ENCODE data around the gene CNTF.

The CNTF gene

DNA sequence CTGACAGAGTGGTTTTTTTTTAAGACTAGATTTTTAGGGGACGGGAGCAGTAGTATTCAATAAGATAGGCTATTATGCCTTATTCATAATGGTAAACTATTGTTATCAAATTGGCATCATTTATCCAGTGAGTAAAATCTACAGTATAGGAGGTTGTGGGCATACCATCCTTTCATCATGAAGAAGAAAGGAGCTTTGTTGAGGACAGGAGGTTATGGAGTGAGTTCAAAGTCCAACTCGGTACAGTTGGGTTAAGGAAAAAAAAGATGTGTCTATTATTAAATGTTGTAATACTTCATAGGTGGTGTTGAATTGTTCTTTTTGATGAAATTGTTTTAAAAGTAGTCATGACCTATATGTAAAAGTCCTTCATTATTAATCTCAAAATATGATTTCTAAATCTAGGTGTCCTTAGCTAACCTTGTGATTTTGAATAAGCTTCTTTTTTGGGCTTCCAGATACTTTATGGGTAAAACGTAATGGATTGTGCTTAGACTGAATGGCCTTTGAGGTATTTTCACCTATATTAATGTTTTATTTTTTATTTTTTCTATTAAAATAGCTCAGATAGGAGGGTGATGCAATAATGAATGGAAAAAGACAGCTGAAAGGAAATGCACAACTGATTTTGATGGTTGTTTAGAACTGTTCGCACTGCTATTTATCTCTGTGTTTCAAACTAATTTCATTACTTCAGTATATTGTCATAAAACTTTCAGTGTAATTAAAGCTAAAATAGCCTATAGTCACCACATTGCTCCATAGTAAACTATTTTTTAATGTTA is 15.3 kb upstream of the CNTF start:
- DNase-seq (ENCODE audit: low read depth): no peak

DNA sequence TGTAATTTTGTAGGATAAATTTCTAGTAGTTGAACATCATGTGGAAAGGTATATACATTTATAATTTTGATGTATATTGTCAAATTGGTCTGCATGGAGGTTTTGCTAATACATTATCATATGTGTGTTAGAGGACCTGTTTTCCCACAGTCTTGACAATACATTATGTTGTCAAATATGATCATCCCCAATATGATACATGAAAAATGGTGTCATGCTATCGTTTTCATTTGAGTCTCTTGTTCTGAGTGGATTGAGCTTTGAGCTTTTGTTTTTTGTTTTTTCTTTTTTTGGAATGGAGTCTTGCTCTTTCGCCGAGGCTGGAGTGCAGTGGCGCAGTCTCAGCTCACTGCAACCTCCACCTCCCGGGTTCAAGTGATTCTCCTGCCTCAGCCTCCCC is 14.1 kb upstream of the CNTF start:
- no peak for DNase-seq (ENCODE audit: low read depth)

DNA sequence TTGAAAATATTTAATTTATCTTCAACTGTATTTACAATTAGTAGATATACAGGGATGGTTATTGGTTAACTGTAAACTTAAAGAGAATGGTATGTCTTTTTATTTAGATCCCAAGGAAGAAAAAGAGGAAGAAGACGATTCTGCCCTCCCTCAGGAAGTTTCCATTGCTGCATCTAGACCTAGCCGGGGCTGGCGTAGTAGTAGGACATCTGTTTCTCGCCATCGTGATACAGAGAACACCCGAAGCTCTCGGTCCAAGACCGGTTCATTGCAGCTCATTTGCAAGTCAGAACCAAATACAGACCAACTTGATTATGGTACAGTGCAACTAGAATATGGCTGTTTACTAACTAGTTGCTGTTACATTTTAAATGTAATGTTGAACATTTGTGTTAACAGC is 12.7 kb upstream of the CNTF start:
- no peak for DNase-seq (ENCODE audit: low read depth)

DNA sequence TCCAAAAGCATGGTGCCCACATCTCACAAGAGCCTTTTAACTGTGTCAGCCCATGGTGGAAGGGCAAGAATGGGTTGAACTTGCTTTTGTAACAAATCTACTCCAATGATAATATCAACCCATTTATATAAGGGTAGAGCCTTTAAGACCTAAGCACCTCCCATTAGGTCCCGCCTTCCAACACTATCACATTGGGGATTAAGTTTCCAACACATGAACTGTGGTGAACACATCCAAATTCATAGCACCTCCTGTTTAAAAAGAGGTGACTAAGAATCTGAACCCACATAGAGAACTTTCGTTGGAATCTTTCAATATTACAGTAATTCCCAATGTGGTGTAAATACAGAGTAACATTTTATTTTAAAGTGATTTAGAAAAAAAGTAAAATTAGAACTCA is 9.2 kb upstream of the CNTF start:
- DNase-seq (ENCODE audit: low read depth): no peak

DNA sequence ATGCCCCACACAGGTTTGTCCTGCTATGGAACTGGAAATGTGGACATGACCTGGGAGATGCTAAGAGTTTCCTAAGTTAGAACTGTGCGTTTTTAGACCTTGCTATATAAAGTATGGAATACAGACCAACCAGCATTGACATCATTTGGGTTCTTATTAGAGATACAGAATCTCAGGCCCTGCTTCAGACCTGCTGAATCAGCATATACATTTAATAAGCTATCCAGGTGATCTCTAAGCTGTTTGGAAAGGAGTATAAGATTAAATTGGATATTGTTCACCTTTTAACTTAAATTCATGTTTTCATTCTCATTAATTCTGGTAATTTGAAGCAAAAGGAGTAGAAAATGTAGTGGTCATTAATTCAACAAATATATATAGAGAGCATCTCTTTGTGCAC is 6.9 kb upstream of the CNTF start:
- no peak for DNase-seq (ENCODE audit: low read depth)

DNA sequence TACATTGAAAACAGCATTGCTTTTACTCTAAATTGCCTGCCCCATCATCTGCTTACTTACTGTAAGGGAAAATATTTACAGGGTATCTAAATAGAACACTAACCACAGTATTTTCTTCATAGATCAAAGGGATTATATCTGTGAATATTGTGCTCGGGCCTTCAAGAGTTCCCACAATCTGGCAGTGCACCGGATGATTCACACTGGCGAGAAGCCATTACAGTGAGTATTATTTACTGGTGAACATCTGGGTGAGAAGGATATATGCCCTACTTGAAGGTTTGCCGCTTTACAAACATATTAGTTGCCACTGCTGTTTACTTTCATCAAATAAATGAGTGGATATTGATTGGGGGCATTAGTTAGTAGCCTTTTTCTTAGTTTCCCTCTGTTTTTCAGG is 5.9 kb upstream of the CNTF start:
- no peak for DNase-seq (ENCODE audit: low read depth)

DNA sequence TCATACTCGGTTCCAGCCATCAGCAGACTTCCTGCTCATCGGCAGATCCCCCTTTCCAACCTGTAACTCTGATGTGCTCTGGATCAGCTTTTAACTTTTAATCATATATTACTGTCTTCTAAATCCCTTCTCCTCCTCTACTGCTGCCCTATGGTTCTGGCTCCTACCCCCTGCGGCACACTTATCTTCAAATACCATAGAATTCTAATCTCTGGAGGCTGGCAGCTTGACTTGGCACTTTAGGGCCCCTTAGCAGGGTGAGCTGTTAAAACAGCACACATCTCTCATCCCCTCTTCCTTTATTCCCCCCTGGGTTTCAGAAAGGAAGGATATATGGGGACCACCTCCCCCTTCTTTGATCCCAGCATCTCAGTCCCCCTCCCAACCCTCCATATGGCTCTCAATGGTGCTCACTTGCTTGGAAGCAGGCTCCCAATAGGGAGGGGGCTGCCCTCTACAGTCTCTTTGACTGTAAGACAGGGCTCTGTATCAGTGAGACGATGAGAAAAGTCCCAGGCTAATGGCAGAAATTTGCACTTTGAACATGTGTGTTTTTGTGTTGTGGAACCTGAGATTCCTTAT is 4.4 kb upstream of the CNTF start:
- no peak for DNase-seq (ENCODE audit: low read depth)

DNA sequence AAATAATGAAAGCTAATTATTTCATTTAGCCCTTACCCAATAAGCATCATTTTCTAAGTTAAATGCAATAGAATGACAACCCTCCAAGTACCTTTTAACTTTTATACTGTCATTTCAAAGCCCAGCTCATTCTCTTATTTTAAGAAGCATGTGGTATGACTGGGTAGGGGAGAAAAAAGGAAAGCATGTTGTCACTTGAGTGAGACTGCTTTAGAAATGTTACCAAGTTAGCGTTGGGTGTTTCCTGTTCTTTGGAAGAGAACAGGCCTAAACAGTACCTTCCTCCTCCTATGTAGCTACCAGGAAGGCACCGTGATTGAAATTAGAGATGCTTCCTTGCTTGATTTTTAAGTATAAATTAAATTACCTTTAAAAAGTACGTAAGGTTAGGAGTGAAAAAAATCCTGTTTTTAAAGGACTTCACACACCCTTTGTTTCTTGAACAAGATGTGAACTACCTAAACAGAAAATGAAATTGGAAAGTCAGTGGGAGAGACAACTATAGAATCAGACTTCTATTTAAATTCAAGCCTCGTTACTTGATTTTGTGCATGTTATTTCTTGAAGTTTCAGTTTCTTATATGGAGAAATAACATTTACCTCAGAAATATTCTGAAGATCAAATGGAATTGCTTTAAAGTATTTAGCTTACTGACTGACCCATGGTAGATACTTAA is 741 bp upstream of the CNTF start:
- DNase-seq (ENCODE audit: low read depth): no peak

DNA sequence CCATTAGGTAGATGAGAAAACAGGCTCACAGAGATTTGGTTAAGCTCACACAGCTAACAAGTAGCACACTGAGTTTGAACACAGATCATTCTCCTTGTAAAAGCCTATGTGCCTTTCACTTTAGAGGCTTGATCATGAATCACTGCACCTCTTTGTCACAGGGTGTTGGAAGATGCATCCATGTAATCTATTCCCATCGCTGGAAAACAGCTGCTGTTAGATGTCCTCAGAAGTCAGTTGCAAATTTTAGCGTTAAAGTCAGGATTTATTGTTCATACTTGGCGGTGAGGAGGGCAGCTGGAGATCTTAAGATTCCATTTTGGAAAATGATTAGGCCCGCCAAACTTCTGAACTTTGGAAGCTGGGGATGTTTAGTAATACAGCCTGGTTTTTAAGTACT is 2.6 kb downstream of the CNTF start:
- DNase-seq (ENCODE audit: low read depth): no peak

DNA sequence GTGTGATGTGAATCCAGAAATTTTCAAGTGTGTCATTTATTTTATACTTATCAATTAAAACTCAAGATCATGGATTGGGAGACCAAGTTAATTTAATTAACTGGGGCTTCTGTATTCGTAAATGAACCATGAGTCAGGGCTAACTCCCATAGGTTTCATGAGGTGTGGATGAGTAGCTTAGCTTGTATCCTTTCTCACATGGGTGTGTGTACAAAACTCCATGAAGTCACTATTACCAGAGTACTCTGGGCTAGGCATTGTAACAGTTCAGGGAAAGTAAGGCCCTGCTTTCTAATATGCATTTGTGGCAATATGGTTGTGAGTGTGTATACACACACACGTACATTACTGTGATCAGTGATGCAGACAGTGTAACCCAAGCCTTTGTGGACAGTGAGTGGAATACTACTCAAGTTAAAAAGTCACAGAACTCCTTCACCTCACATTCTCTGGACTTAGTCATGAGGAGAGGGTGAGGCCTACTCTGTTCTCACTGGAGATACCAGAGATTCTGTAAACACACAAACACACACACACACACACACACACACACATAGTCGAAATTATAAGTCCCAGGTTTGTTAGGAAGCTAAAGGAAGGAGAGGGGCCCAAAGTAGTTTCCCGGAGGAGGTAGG is 3.5 kb downstream of the CNTF start:
- DNase-seq (ENCODE audit: low read depth): no peak

DNA sequence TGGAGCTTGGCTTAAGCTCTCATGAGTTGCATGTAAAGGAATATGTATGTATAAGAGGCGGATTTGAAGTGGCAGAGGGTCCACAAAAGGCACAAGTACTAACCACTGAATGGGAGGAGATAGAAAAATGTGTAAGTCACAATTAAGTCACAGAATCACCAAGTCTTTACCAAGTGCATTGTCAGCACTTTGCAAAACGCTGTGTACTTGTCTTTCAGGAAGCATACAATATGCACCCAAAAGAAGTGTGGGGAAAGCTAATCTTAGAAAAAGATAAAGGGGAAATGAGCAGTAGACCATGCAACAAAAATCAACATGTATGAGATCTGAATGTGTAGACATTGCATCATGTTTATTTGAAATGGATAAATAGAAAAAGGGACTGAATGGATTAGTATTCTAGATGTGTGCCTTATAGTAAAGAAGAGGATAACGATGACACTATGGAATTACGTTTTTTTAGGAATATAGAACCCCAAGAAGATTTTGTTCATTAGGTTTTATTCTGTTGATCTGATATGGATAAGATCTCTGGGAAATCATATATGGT is 4.5 kb downstream of the CNTF start:
- no peak for DNase-seq (ENCODE audit: low read depth)

DNA sequence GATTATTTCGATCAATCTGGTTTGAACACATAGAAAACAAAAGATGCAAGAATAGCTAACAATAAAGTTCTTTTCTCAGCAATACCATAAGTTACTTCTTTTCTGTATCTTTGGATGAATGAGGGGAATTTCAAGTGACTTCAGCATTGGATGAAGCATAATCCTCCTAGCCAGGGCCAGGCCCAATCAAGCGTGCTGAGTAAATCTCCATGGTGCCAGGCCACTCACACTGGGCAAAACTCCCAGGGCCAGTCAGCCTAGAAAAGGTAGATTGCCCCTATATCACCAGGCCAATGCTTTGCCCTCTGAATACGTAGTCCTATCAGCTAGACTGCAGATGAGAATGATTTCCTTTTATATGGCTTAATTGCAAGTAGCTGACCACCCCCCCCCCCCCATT is 6.0 kb downstream of the CNTF start:
- no peak for DNase-seq (ENCODE audit: low read depth)

DNA sequence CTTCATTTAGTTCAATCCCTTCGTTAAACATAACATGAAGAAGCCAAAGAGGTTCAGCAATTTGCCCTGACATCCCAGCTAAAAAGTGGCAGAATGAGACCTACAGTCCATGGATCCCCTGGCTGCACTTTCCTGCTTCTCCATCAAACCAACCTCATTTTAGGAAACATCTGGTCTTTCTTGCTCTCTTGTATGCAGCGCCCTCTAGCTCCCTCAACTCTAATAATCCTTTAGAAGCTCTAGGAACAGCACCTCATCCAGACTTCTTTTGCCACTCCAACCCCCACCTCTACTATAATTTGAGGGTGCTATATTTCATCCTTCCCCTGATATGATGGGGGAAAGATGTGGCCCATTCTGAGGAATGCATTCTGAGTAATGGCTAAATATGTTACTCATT is 7.4 kb downstream of the CNTF start:
- DNase-seq (ENCODE audit: low read depth): no peak

DNA sequence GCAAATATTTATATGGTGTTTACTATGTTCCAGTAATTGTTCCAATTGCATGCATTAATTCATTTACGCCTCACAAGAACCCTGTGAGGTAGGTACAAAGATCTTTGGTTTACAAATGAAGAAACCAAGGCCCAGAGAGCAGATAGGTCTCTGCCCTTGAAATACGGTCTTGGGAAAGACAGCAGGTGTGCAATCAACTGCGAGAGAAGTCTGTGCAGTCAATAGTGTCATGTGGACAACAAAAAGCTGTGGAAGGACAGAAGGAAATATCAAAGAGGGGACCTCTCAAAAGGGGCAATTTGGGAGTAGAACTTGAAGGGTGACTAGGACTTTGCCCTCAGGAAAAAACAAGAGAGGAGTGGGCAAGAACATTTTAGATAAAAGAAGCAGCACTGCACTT is 8.9 kb downstream of the CNTF start:
- no peak for DNase-seq (ENCODE audit: low read depth)

DNA sequence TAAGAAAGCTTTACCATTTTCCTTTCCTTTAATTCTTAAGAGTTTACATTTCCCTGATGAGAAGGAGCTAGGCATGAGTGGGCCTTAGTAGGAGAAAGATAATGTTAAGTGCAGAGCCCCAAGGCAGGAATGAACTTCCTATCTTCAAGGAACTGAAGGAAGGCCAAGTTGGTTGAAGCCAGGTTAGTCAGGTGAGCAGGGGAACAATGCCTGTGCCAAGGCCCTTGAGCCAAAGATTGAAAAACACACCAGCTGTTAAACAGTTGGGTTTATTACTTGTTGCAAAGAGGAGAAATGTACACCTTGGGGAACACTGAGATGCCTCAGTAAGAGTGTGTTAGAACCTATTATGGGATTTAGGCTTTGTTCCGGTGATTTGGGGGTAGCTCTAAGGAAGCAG is 10.0 kb downstream of the CNTF start:
- no peak for DNase-seq (ENCODE audit: low read depth)

DNA sequence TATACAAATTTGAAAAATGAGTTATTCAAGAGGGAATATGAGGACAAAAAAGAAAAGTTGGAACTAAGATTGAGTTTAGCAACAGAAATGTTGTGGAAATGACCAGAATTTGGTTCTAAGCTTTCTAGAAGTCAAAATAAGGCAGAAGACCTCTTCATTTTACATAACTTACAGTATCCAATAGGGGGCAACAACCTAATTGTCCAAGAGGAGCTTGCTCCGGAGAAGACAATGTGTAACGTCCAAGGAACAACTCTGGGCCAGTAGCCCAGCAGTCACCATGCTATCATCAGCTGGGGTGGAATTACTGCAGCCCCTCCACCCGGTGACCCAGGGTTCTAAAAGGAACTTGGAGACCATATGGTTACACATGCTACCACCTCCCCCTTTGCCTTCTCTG is 14.1 kb downstream of the CNTF start:
- no peak for DNase-seq (ENCODE audit: low read depth)

DNA sequence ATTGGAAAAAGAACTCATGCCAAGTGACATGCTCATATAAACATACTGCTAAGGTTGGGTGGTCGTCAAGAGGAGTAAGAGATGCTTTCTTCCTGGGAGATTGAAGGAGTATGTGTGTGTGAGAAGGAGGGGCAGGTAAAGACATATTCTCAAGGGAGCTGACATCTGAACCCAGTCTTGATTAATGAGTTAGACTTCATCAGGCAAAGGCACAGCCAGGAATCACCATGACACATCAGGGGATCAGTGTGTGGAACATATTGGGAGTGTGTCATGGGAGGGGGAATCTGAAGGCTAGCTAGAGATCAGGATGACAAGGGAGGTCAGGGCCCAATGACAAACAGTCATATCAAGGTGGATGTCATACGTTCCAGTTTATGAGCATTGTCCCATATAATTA is 14.9 kb downstream of the CNTF start:
- no peak for DNase-seq (ENCODE audit: low read depth)

DNA sequence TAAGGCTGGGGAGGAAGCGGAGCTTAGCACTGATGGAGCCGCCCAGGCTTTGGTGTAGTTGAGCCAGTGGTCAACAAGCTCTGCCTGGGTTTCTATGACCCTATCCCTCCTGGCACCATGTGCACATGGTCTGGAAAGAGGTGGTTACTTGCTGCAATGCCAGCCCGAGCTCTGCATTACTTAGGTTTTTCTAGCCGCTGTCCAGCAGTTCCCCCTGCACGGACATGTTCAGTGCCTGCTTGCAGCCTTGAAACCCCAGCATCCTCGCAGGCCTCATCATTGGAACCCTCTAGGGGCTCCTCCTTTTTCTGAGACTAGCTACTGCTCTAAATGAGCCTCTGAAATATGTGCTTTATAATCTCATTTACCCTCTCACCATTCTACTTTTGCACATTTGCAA is 16.6 kb downstream of the CNTF start:
- DNase-seq (ENCODE audit: low read depth): no peak

DNA sequence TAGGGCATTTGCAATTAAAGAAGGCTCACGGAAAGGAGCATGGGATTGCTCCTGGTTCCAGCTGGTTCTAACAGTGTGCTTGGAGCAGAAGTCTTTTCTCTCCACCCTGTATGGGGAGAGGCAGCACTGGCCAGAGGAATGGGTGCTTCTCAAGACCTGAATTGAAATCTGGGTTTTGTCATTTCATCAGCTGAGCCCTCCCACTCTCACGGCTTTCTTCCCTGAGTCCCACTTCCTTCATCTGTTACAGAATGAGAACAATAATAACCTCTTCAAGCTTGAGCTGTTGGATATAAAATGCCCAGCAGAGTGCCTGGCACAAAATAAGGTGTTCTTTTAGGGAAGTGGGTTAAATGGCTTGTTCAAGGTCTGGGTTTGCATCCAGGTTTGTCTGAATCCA is 17.2 kb downstream of the CNTF start:
- DNase-seq (ENCODE audit: low read depth): no peak

DNA sequence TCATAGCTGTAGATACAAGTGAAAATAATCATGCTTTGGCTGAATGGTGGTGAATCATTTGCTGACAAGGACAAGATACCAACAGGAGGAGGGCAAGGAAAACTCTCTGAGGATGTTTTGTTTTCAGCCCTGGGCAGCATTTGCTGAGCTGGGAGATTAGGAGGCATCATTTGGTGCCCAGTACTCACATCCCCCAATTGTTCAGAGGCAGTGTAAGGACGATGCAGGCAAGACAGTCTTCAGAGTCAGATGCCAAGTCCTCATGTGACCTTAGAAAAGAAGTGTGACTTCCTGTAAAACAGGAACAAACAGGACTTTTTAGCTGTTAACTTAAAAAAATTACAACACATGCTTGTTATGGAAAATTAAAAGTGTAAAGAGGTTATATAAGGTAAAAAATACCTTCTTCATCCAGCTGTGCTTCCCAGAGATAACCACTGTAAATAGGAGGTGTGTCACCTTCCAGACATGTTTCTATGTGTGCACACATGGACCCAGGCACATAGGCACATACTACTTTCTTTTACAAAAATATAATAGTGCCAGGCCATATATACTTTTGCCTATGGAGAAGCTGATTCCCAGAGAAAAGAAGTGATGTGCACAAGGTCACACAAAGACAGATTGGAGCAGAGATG is 18.0 kb downstream of the CNTF start:
- no peak for DNase-seq (ENCODE audit: low read depth)

DNA sequence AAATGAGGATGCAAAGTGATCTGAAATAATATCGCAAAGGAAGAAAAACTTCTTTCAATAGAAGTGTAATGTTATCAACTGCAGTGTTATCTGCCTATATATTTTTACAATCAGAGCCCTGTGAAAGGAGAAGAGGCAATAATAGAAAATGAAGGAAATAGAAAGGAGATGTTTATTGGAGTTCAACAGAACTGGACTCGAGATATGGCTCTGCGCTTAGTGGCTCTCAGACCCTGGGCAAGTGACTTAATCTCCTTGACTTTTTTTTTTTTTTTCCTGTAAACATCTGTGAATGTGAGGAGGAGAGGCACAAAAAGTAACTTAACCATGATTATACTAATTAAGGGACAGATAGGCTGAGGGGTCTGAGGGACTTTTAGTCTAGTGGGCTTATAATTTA is 18.9 kb downstream of the CNTF start:
- no peak for DNase-seq (ENCODE audit: low read depth)
